GM21360 (cell line): ENCODE results near the gene PLEKHG2.
"Not testable (repeated sequence)": the region's sequence is repeated elsewhere in the genome, so short reads cannot be mapped to it uniquely, and the experiment has no call there.

Source experiments
- ATAC-seq: cut with Tn5 transposase; IDR thresholded peaks from one replicate; pipeline ENCODE4 v1.9.1; 2021; ENCODE audit warnings: mild to moderate bottlenecking, moderate library complexity; ENCODE audit not compliant: unreplicated experiment

Gene PLEKHG2

GRCh38 chr19:39412100-39412866 lies at the start of gene PLEKHG2:
Gene PLEKHG2 (plus strand): TSS chr19:39412669. CDS start chr19:39414087, 1,418 bp downstream.
- peak; percentile 48 for ATAC-seq

GRCh38 chr19:39362682-39363657 lies 49.5 kb upstream of the PLEKHG2 start:
- no peak for ATAC-seq

- no peak for ATAC-seq
Observed at GRCh38 chr19:39363901-39364457, 48.5 kb upstream of the PLEKHG2 start.

GRCh38 chr19:39365531-39365930 lies 46.9 kb upstream of the PLEKHG2 start:
- ATAC-seq = no peak

- no peak for ATAC-seq
Observed at GRCh38 chr19:39369200-39369599, 43.3 kb upstream of the PLEKHG2 start.

GRCh38 chr19:39370735-39371134 lies 41.7 kb upstream of the PLEKHG2 start:
- ATAC-seq = no peak

- no peak for ATAC-seq
Observed at GRCh38 chr19:39372047-39372802, 40.2 kb upstream of the PLEKHG2 start.

GRCh38 chr19:39372941-39373340 lies 39.5 kb upstream of the PLEKHG2 start:
- ATAC-seq = no peak

- ATAC-seq = no peak
Observed at GRCh38 chr19:39375929-39376328, 36.5 kb upstream of the PLEKHG2 start.

- no peak for ATAC-seq
Observed at GRCh38 chr19:39377373-39378362, 34.8 kb upstream of the PLEKHG2 start.

GRCh38 chr19:39379366-39379765 lies 33.1 kb upstream of the PLEKHG2 start:
- ATAC-seq = not testable (repeated sequence)

- ATAC-seq = no peak
Observed at GRCh38 chr19:39379865-39380396, 32.5 kb upstream of the PLEKHG2 start.

GRCh38 chr19:39380521-39381502 lies 31.7 kb upstream of the PLEKHG2 start:
- no peak for ATAC-seq

GRCh38 chr19:39381910-39382611 lies 30.4 kb upstream of the PLEKHG2 start:
- no peak for ATAC-seq

GRCh38 chr19:39382991-39383828 lies 29.3 kb upstream of the PLEKHG2 start:
- no peak for ATAC-seq

GRCh38 chr19:39384839-39385568 lies 27.5 kb upstream of the PLEKHG2 start:
- ATAC-seq = no peak
